NCI-H82 (cell line): ENCODE results near the gene CREB3L4.
"Not testable (repeated sequence)": the region's sequence is repeated elsewhere in the genome, so short reads cannot be mapped to it uniquely, and the experiment has no call there.

Experiments used
- DNase-seq: peaks from one replicate; lab custom pipeline; 2025; lab: John Stamatoyannopoulos, UW

The CREB3L4 gene

GRCh38 chr1:153985941-153986761 is 18.4 kb downstream of the CREB3L4 start, which contains the start of gene RAB13:
Gene RAB13, minus strand, starts transcription at chr1:153986339. Its CDS starts 103 bp downstream, at chr1:153986236.
- DNase-seq = peak; percentile 92

GRCh38 chr1:153987621-153988020 is 19.9 kb downstream of the CREB3L4 start:
- DNase-seq = no peak

GRCh38 chr1:153990468-153991150 is 22.9 kb downstream of the CREB3L4 start, which contains the start of gene RPS27:
Gene RPS27, plus strand, starts transcription at chr1:153990762. Its CDS starts 35 bp downstream, at chr1:153990797.
- peak; percentile 100 for DNase-seq

GRCh38 chr1:153991151-153991630 is 23.5 kb downstream of the CREB3L4 start:
- no peak for DNase-seq

- no peak for DNase-seq
Measured at GRCh38 chr1:153991806-153992205, 24.1 kb downstream of the CREB3L4 start.

- no peak for DNase-seq
Measured at GRCh38 chr1:153995202-153995601, 27.5 kb downstream of the CREB3L4 start.

- DNase-seq = no peak
Measured at GRCh38 chr1:153995640-153996039, 27.9 kb downstream of the CREB3L4 start.

- DNase-seq = not testable (repeated sequence)
Measured at GRCh38 chr1:153996882-153997281, 29.2 kb downstream of the CREB3L4 start.

- DNase-seq = no peak
Measured at GRCh38 chr1:154000420-154000819, 32.7 kb downstream of the CREB3L4 start.

GRCh38 chr1:154006136-154006535 is 38.4 kb downstream of the CREB3L4 start:
- DNase-seq = no peak

GRCh38 chr1:154012129-154012528 is 44.4 kb downstream of the CREB3L4 start:
- DNase-seq = no peak

GRCh38 chr1:154012543-154012942 is 44.8 kb downstream of the CREB3L4 start:
- not testable (repeated sequence) for DNase-seq

GRCh38 chr1:154014154-154014907 is 46.6 kb downstream of the CREB3L4 start:
- DNase-seq = no peak

GRCh38 chr1:154019269-154019668 is 51.6 kb downstream of the CREB3L4 start:
- peak; percentile 29 for DNase-seq

- DNase-seq = no peak
Measured at GRCh38 chr1:154019940-154020339, 52.2 kb downstream of the CREB3L4 start.
